CD14-positive monocyte (primary cell): ENCODE data around the gene SRSF8. TPM values are rescaled to one million over a fixed set of nuclear protein-coding genes. Genes with fewer than 3 reads are reported as not detected.

Source experiments
- DNase-seq, 3 donors: peaks; one replicate each; pipeline ENCODE4 v3.0.0-alpha.2; 2011 to 2022
- H2AFZ ChIP-seq: 2 replicates; pipeline ENCODE4 v1.6.0; 2012; ENCODE audit warnings: mild to moderate bottlenecking, low read depth, low read length, inconsistent platforms; ENCODE audit not compliant: insufficient read depth, poor library complexity, severe bottlenecking
- H3K27ac ChIP-seq, 2 donors: 1 replicate in 1 of 2; 2 replicates in 1 of 2; pipeline ENCODE4 v1.5.1; 2012 to 2013; ENCODE audit warnings: low read length in 2 of 2, control low read depth in 1 of 2, inconsistent platforms in 1 of 2, low read depth in 1 of 2, mild to moderate bottlenecking in 1 of 2
- H3K27me3 ChIP-seq, 2 donors: one replicate each; pipeline versions ENCODE4 v1.6.0 to v1.6.1; 2011 to 2013; ENCODE audit warnings: low read length in 2 of 2; ENCODE audit not compliant: control insufficient read depth in 2 of 2, insufficient read depth in 2 of 2
- H3K36me3 ChIP-seq, 2 donors: replicated peaks in 1 of 2; 1 replicate in 1 of 2; 2 replicates in 1 of 2; pipeline versions ENCODE4 v1.5.1 to v1.6.1; 2012 to 2013; ENCODE audit warnings: low read length in 2 of 2, control low read depth in 1 of 2, inconsistent platforms in 1 of 2, mild to moderate bottlenecking in 1 of 2; ENCODE audit not compliant: insufficient read depth in 2 of 2, control insufficient read depth in 1 of 2
- H3K4me1 ChIP-seq, 2 donors: 1 replicate in 1 of 2; 2 replicates in 1 of 2; pipeline versions ENCODE4 v1.5.1 to v1.6.1; 2012 to 2013; ENCODE audit warnings: low read length in 2 of 2, control low read depth in 1 of 2, inconsistent platforms in 1 of 2, mild to moderate bottlenecking in 1 of 2, moderate library complexity in 1 of 2; ENCODE audit not compliant: insufficient read depth in 2 of 2, control insufficient read depth in 1 of 2
- H3K4me2 ChIP-seq: replicated peaks from 2 replicates; pipeline ENCODE3; 2012; ENCODE audit warnings: low read length, moderate library complexity, mild to moderate bottlenecking; ENCODE audit not compliant: poor library complexity, severe bottlenecking; ENCODE audit errors: extremely low read depth
- H3K4me3 ChIP-seq, 3 experiments: fragments of 200-600 bp in 1 of 3; sonication (generic) in 1 of 3; replicated peaks in 1 of 3; 1 replicate in 2 of 3; 2 replicates in 1 of 3; pipeline ENCODE4 v1.5.1; 2011 to 2013; ENCODE audit warnings: low read length in 3 of 3, mild to moderate bottlenecking in 3 of 3, control low read depth in 2 of 3, low read depth in 2 of 3, inconsistent platforms in 1 of 3, moderate library complexity in 1 of 3
- H3K79me2 ChIP-seq: 2 replicates; pipeline ENCODE4 v1.6.0; 2012; ENCODE audit warnings: mild to moderate bottlenecking, control low read depth, inconsistent platforms, low read length, moderate library complexity; ENCODE audit not compliant: insufficient read depth
- H3K9ac ChIP-seq: 2 replicates; pipeline ENCODE4 v1.6.0; 2017; ENCODE audit warnings: low read length, mild to moderate bottlenecking; ENCODE audit not compliant: insufficient read depth, poor library complexity, severe bottlenecking
- H3K9me3 ChIP-seq, 2 donors: replicated peaks in 1 of 2; 1 replicate in 1 of 2; 2 replicates in 1 of 2; pipeline versions ENCODE4 v1.5.1 to v1.6.1; 2012 to 2013; ENCODE audit warnings: low read length in 2 of 2, control low read depth in 1 of 2; ENCODE audit not compliant: control insufficient read depth in 1 of 2, insufficient read depth in 1 of 2
- H4K20me1 ChIP-seq: 2 replicates; pipeline ENCODE4 v1.6.0; 2012; ENCODE audit warnings: mild to moderate bottlenecking, low read length, control low read depth, moderate library complexity; ENCODE audit not compliant: insufficient read depth
- H3K27ac Mint-ChIP-seq, 7 donors: one replicate each; pipeline ENCODE4 v1.8.0; 2020; ENCODE audit warnings: mild to moderate bottlenecking in 7 of 7, mixed read lengths in 7 of 7, moderate library complexity in 6 of 7, inconsistent platforms in 2 of 7
- H3K27me3 Mint-ChIP-seq, 3 donors: one replicate each; pipeline ENCODE4 v1.8.0; 2021 to 2022; ENCODE audit warnings: low read depth in 3 of 3, mild to moderate bottlenecking in 3 of 3, mixed read lengths in 3 of 3, moderate library complexity in 3 of 3, inconsistent platforms in 1 of 3
- H3K36me3 Mint-ChIP-seq, 2 donors: one replicate each; pipeline ENCODE4 v1.8.0; 2020; ENCODE audit warnings: mixed read lengths in 2 of 2, inconsistent platforms in 1 of 2, mild to moderate bottlenecking in 1 of 2
- H3K4me1 Mint-ChIP-seq: one replicate; pipeline ENCODE4 v1.8.0; 2020; ENCODE audit warnings: mild to moderate bottlenecking, mixed read lengths
- H3K4me3 Mint-ChIP-seq, 2 donors: one replicate each; pipeline ENCODE4 v1.8.0; 2020; ENCODE audit warnings: mild to moderate bottlenecking in 2 of 2, mixed read lengths in 2 of 2, moderate library complexity in 1 of 2
- H3K9me3 Mint-ChIP-seq, 7 donors: one replicate each; pipeline ENCODE4 v1.8.0; 2020 to 2022; ENCODE audit warnings: mixed read lengths in 7 of 7, mild to moderate bottlenecking in 6 of 7, moderate library complexity in 6 of 7, inconsistent platforms in 2 of 7
- WGBS: methylation state at CpG from one replicate; pipeline ENCODE4 v1.1.5; 2013; ENCODE audit warnings: missing lambda C conversion rate; ENCODE audit not compliant: insufficient coverage; 5-methylcytosine and 5-hydroxymethylcytosine counted together
- intact Hi-C, 2 donors: fragments of 100-400 bp; cut with micrococcal nuclease; formaldehyde crosslinking; loops; one replicate each; pipeline versions ENCODE4 v1.15.0 to v1.15.1; 2023
- polyA plus RNA-seq, 3 donors: library from polyadenylated mRNA; depleted of rRNA in 1 of 3; unstranded in 2 of 3; stranded (reverse) in 1 of 3; fragments of 300-500 nt in 2 of 3; fragments of >200 nt in 1 of 3; fragmentation: Illumina TruSeq in 2 of 3; gene quantifications; 1 replicate in 2 of 3; 2 replicates in 1 of 3; pipeline ENCODE4 v1.2.3, GENCODE V29; 2012 to 2021
- TF ChIP-seq, protein P1 (sequence below): fragments of 200-600 bp; IDR thresholded peaks from one replicate; pipeline ENCODE4 v1.8.0; 2022; ENCODE audit warnings: antibody characterized with exemption, mild to moderate bottlenecking

The SRSF8 gene
- polyA plus RNA-seq, 3 donors = 9.3 to 24.9 (median 24.4) TPM

DNA sequence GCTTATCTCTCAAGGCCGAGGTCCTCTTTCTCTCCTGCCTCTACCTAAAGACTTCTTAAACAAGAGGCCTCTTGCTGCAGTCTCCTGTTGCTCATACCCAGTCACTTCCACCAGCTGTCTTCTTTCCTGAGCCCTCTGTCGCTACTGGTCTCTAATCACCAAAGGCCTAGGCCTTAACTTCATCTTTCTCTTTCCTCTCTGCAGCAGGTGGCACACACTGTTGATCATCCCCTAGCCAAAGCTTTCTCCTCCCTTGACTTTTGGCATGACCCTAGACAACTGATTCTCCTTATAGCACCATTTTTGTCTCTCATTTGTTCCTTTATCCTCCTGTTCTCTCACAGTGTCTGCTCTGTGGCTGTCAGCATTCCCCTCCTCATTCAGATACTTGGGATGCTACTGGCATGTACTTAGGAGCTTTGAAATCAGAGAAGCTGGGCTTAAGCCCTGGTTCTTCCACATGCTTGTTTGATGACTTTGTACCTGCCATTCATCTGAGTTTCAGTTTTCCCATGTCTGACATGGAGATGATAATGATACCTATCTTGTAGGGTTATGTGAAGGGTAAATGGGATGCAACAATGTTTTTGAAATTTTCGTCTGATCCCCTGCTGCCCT is 45.3 kb downstream of the SRSF8 start:
- Histone ChIP-seq H3K79me2 (no peaks in the 10 kb centered on the region), H3K27ac (no peak overlapping the region), H3K9me3 (no peaks in the 10 kb centered on the region), H3K9ac (no peak overlapping the region), H4K20me1 (no peaks in the 10 kb centered on the region), H3K4me2 (no peak overlapping the region), H2AFZ (no peak overlapping the region), H3K4me1 (peaks cover 17 to 19% of the 10 kb centered on the region in 2 donors), H3K27me3 (no peaks in the 10 kb centered on the region), H3K4me3 (no peak overlapping the region), H3K36me3 (no peaks in the 10 kb centered on the region)
- peaks cover 0 to 2% (median 1%) of the 10 kb centered on the region in 3 donors for H3K27me3 Mint-ChIP-seq
- H3K4me3 Mint-ChIP-seq = no peak overlapping the region
- no peaks in the 10 kb centered on the region for H3K9me3 Mint-ChIP-seq
- WGBS = 70% methylated on average over 2 of the region's 3 CpGs
- DNase-seq = no peak
- peaks cover 22% of the 10 kb centered on the region for H3K4me1 Mint-ChIP-seq
- no peaks in the 10 kb centered on the region for H3K36me3 Mint-ChIP-seq
- intact Hi-C loops = no loop called here
- TF ChIP-seq, protein P1, sequence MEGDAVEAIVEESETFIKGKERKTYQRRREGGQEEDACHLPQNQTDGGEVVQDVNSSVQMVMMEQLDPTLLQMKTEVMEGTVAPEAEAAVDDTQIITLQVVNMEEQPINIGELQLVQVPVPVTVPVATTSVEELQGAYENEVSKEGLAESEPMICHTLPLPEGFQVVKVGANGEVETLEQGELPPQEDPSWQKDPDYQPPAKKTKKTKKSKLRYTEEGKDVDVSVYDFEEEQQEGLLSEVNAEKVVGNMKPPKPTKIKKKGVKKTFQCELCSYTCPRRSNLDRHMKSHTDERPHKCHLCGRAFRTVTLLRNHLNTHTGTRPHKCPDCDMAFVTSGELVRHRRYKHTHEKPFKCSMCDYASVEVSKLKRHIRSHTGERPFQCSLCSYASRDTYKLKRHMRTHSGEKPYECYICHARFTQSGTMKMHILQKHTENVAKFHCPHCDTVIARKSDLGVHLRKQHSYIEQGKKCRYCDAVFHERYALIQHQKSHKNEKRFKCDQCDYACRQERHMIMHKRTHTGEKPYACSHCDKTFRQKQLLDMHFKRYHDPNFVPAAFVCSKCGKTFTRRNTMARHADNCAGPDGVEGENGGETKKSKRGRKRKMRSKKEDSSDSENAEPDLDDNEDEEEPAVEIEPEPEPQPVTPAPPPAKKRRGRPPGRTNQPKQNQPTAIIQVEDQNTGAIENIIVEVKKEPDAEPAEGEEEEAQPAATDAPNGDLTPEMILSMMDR = no peak
- no peak overlapping the region for H3K27ac Mint-ChIP-seq

DNA sequence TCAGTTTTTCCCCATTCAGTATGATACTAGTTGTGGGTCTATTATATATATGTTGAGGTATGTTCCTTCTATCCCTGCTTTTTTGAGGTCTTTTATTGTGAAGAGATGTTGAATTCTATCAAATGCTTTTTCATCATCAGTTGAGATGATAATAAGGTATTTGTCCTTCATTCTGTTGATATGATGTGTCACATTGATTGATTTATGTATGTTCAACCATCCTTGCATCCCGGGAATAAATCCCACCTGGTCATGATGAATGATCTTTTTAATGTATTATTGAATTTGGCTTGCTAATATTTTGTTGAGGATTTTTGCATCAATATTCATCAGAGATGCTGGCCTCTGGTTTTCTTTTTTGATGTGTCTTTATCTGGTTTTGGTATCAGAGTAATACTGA is 48.9 kb downstream of the SRSF8 start:
- no peaks in the 10 kb centered on the region for H4K20me1 ChIP-seq
- H3K79me2 ChIP-seq = no peaks in the 10 kb centered on the region
- Mint-ChIP-seq H3K4me1 (no peaks in the 10 kb centered on the region), H3K27me3 (peaks cover 0 to 1% (median 0%) of the 10 kb centered on the region in 3 donors), H3K36me3 (no peaks in the 10 kb centered on the region), H3K9me3 (peaks cover 0 to 3% (median 2%) of the 10 kb centered on the region in 7 donors), H3K27ac (no peak overlapping the region), H3K4me3 (no peak overlapping the region)
- no peak overlapping the region for H2AFZ ChIP-seq
- no peaks in the 10 kb centered on the region for H3K9me3 ChIP-seq
- no peak overlapping the region for H3K9ac ChIP-seq
- H3K27ac ChIP-seq = no peak overlapping the region
- no CpG with 5 or more reads among the region's 1 CpG for WGBS
- no peak for DNase-seq
- intact Hi-C loops = no loop called here
- H3K4me3 ChIP-seq = no peak overlapping the region
- no peaks in the 10 kb centered on the region for H3K27me3 ChIP-seq
- no peaks in the 10 kb centered on the region for H3K36me3 ChIP-seq
- no peak overlapping the region for H3K4me2 ChIP-seq
- TF ChIP-seq, protein P1 = no peak
- H3K4me1 ChIP-seq = no peaks in the 10 kb centered on the region
